ENCODE data around the gene COL10A1.

DNA sequence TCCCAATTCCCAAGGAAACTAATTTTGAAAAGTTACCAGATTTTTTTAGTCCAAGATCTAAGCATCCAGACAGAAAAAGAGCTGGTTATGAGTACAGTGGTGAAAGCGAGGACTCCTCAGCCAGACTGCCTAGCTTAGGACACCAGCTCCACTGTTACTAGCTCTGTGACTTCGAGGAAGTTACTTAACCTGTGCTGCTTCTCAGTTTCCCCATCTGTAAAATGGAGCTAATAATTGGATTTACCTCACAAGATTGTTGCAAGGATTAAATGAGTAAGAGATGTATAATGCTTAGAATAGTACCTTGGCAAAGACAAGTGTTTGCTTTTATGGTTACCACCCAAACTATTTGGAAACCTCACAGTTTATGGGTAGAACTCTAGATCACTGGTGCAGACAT lies 24.1 kb downstream of the COL10A1 start:
- TF ChIP-seq, protein P1, sequence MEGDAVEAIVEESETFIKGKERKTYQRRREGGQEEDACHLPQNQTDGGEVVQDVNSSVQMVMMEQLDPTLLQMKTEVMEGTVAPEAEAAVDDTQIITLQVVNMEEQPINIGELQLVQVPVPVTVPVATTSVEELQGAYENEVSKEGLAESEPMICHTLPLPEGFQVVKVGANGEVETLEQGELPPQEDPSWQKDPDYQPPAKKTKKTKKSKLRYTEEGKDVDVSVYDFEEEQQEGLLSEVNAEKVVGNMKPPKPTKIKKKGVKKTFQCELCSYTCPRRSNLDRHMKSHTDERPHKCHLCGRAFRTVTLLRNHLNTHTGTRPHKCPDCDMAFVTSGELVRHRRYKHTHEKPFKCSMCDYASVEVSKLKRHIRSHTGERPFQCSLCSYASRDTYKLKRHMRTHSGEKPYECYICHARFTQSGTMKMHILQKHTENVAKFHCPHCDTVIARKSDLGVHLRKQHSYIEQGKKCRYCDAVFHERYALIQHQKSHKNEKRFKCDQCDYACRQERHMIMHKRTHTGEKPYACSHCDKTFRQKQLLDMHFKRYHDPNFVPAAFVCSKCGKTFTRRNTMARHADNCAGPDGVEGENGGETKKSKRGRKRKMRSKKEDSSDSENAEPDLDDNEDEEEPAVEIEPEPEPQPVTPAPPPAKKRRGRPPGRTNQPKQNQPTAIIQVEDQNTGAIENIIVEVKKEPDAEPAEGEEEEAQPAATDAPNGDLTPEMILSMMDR (IDR thresholded peaks at IDR 0.05), result no peak
- no peak for TF ChIP-seq POLR2A (IDR thresholded peaks at IDR 0.05)

All from Peyer's patch (tissue), 4 donors.